Keratinocyte (primary cell): ENCODE data around the gene TBC1D20. TPM values are rescaled to one million over a fixed set of nuclear protein-coding genes. Genes with fewer than 3 reads are reported as not detected.
"Not testable (repeated sequence)": the region's sequence is repeated elsewhere in the genome, so short reads cannot be mapped to it uniquely, and the experiment has no call there.

Source experiments
- DNase-seq: peaks from one replicate; pipeline ENCODE4 v3.0.0-alpha.2; 2011; ENCODE audit warnings: low read depth, missing footprints, low spot score
- FAIRE-seq: peaks from 2 replicates; lab custom pipeline; 2011; peaks lifted over from hg19 to GRCh38; lab: Jason Lieb, UNC
- H2AFZ ChIP-seq: 2 replicates; pipeline ENCODE4 v1.6.0; 2012; ENCODE audit warnings: low read length, control low read depth, inconsistent platforms; ENCODE audit not compliant: control insufficient read depth
- H3K27ac ChIP-seq: 2 replicates; pipeline ENCODE4 v1.5.1; 2011; ENCODE audit warnings: low read length; ENCODE audit not compliant: control insufficient read depth, insufficient read depth
- H3K27me3 ChIP-seq: 3 replicates; pipeline ENCODE4 v1.6.0; 2011; ENCODE audit warnings: low read length; ENCODE audit not compliant: control insufficient read depth, insufficient read depth; ENCODE audit errors: extremely low read depth
- H3K36me3 ChIP-seq, 2 experiments: 2 replicates in 1 of 2; 3 replicates in 1 of 2; pipeline ENCODE4 v1.5.1; 2011; ENCODE audit warnings: low read length in 2 of 2, mild to moderate bottlenecking in 1 of 2; ENCODE audit not compliant: control insufficient read depth in 2 of 2, insufficient read depth in 2 of 2; ENCODE audit errors: extremely low read depth in 1 of 2
- H3K4me1 ChIP-seq: 3 replicates; pipeline ENCODE4 v1.5.1; 2011; ENCODE audit warnings: low read length; ENCODE audit not compliant: control insufficient read depth, insufficient read depth; ENCODE audit errors: extremely low read depth
- H3K4me2 ChIP-seq: 3 replicates; pipeline ENCODE4 v1.6.0; 2011; ENCODE audit warnings: low read depth, low read length; ENCODE audit not compliant: control insufficient read depth, insufficient read depth; ENCODE audit errors: extremely low read depth
- H3K4me3 ChIP-seq, 3 experiments: fragments of 200-600 bp in 1 of 3; sonication (generic) in 1 of 3; 2 replicates in 2 of 3; 3 replicates in 1 of 3; pipeline ENCODE4 v1.5.1; 2011 to 2016; ENCODE audit warnings: low read length in 3 of 3, mild to moderate bottlenecking in 3 of 3, control low read depth in 2 of 3, inconsistent platforms in 1 of 3, low read depth in 1 of 3, mixed read lengths in 1 of 3, mixed run types in 1 of 3, moderate library complexity in 1 of 3; ENCODE audit not compliant: control insufficient read depth in 2 of 3, insufficient read depth in 2 of 3; ENCODE audit errors: extremely low read depth in 1 of 3
- H3K79me2 ChIP-seq: 2 replicates; pipeline ENCODE4 v1.6.0; 2012; ENCODE audit warnings: low read length; ENCODE audit not compliant: control insufficient read depth, insufficient read depth
- H3K9ac ChIP-seq: 3 replicates; pipeline ENCODE4 v1.6.0; 2011; ENCODE audit warnings: low read length; ENCODE audit not compliant: control insufficient read depth, insufficient read depth; ENCODE audit errors: extremely low read depth
- H3K9me1 ChIP-seq: 3 replicates; pipeline ENCODE4 v1.6.0; 2011; ENCODE audit warnings: low read length; ENCODE audit not compliant: control insufficient read depth, insufficient read depth; ENCODE audit errors: extremely low read depth
- H3K9me3 ChIP-seq: 2 replicates; pipeline ENCODE4 v1.5.1; 2012; ENCODE audit warnings: low read depth, low read length; ENCODE audit not compliant: control insufficient read depth
- H4K20me1 ChIP-seq: 3 replicates; pipeline ENCODE4 v1.6.0; 2011; ENCODE audit warnings: low read length; ENCODE audit not compliant: control insufficient read depth, insufficient read depth; ENCODE audit errors: extremely low read depth
- EZH2 ChIP-seq: IDR thresholded peaks from one replicate; pipeline ENCODE4 v1.6.1; 2012; ENCODE audit warnings: inconsistent platforms, mild to moderate bottlenecking, low read length, moderate library complexity
- dilution Hi-C: fragments of 300-500 bp; cut with MboI; formaldehyde crosslinking; loops from one replicate; pipeline ENCODE4 v1.7.0; 2020; ENCODE audit warnings: low sequenced_read_pairs; ENCODE audit not compliant: extremely low pct_ligation_motif_present
- polyA plus RNA-seq, 5 experiments: library from polyadenylated mRNA; depleted of rRNA in 3 of 5; stranded (reverse) in 3 of 5; stranded (forward) in 1 of 5; unstranded in 1 of 5; fragments of >200 nt; gene quantifications; 1 replicate in 1 of 5; 2 replicates in 3 of 5; 3 replicates in 1 of 5; pipeline versions ENCODE4 v1.2.1 to v1.2.3, GENCODE V29; 2011 to 2012; ENCODE audit warnings: missing spikeins in 2 of 5, low read depth in 1 of 5, low replicate concordance in 1 of 5
- small RNA-seq, 3 experiments: library from RNA; depleted of rRNA; stranded (forward); fragments of <200 nt; gene quantifications; one replicate each; pipeline ENCODE3, GENCODE V24; 2012; ENCODE audit warnings: low read depth in 3 of 3, low replicate concordance in 1 of 3; ENCODE audit not compliant: insufficient read length in 3 of 3
- TF ChIP-seq, protein P1 (sequence below), 3 experiments: IDR thresholded peaks in 1 of 3; conservative IDR thresholded peaks in 1 of 3; optimal IDR thresholded peaks in 1 of 3; 2 replicates in 2 of 3; 3 replicates in 1 of 3; pipeline versions ENCODE3 to v1.5.1; 2011; ENCODE audit warnings: low read length in 3 of 3, mild to moderate bottlenecking in 3 of 3, moderate library complexity in 2 of 3, control low read depth in 1 of 3, inconsistent platforms in 1 of 3; ENCODE audit not compliant: insufficient read depth in 2 of 3; ENCODE audit errors: extremely low read depth in 1 of 3

Gene TBC1D20
- polyA plus RNA-seq, 1 donor (not counting 4 experiments of a cell fraction or from before 2014, with no cell fraction given): 24.5 TPM

DNA sequence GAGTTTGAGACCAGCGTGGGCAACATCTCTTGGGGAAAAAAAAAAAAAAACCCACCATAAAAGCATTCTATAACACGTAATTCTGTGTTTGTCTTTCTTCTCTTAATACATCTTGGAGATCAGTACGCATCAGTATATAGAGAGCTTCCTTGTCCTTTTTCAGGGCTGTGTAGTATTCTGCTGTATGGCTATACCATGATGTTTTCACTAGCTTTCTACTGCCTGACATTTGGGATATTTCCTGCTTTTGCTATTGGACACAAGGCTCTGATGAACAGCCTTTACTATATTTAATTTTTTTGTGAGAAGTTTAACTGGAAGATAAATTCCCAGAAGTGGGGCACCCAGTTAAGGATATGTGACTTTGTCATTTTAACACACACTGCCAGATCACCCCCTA lies 74.8 kb downstream of the TBC1D20 start:
- no peaks in the 10 kb centered on the region for H3K9me1 ChIP-seq
- FAIRE-seq (no peak), DNase-seq (no peak)
- peaks cover 41 to 69% of the 10 kb centered on the region in 2 experiments for H3K36me3 ChIP-seq
- H3K27me3 ChIP-seq: no peaks in the 10 kb centered on the region
- H3K4me1 ChIP-seq: peaks cover 12% of the 10 kb centered on the region
- peaks cover 55% of the 10 kb centered on the region for H3K79me2 ChIP-seq
- no peak overlapping the region for H3K4me2 ChIP-seq
- peaks cover 18% of the 10 kb centered on the region for H4K20me1 ChIP-seq
- no peak overlapping the region for H3K9ac ChIP-seq
- H3K27ac ChIP-seq: no peak overlapping the region
- H3K4me3 ChIP-seq: no peak overlapping the region
- no peak overlapping the region for H2AFZ ChIP-seq
- H3K9me3 ChIP-seq: no peaks in the 10 kb centered on the region
- dilution Hi-C loops: no loop called here
- TF ChIP-seq, protein P1, sequence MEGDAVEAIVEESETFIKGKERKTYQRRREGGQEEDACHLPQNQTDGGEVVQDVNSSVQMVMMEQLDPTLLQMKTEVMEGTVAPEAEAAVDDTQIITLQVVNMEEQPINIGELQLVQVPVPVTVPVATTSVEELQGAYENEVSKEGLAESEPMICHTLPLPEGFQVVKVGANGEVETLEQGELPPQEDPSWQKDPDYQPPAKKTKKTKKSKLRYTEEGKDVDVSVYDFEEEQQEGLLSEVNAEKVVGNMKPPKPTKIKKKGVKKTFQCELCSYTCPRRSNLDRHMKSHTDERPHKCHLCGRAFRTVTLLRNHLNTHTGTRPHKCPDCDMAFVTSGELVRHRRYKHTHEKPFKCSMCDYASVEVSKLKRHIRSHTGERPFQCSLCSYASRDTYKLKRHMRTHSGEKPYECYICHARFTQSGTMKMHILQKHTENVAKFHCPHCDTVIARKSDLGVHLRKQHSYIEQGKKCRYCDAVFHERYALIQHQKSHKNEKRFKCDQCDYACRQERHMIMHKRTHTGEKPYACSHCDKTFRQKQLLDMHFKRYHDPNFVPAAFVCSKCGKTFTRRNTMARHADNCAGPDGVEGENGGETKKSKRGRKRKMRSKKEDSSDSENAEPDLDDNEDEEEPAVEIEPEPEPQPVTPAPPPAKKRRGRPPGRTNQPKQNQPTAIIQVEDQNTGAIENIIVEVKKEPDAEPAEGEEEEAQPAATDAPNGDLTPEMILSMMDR (optimal IDR thresholded peaks at IDR 0.05 in 1 of 3, IDR thresholded peaks at IDR 0.05 in 1 of 3, conservative IDR thresholded peaks at IDR 0.05 in 1 of 3; ENCODE audit: extremely low read depth in 1 of 3, insufficient read depth in 2 of 3, low read length in 3 of 3): no peak
- no peak for TF ChIP-seq EZH2

DNA sequence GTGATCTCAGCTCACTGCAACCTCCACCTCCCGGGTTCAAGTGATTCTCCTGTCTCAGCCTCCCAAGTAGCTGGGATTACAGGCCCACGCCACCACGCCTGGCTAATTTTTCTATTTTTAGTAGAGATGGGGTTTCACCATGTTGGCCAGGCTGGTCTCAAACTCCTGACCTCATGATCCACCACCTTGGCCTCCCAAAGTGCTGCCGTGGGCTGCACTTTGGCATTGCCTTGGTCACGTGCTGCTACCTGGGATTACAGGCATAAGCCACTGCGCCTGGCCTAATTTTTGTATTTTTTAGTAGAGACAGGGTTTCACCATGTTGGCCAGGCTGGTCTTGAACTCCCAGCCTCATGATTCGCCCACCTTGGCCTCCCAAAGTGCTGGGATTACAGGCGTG lies 75.7 kb downstream of the TBC1D20 start:
- Histone ChIP-seq H3K36me3 (peaks cover 41 to 72% of the 10 kb centered on the region in 2 experiments), H4K20me1 (peaks cover 22% of the 10 kb centered on the region), H3K4me1 (peaks cover 16% of the 10 kb centered on the region), H3K79me2 (peaks cover 62% of the 10 kb centered on the region)
- H3K9me1 ChIP-seq, H3K9me3 ChIP-seq, H3K4me3 ChIP-seq, H3K9ac ChIP-seq, dilution Hi-C loops, H3K27me3 ChIP-seq, H3K4me2 ChIP-seq, DNase-seq, FAIRE-seq, H2AFZ ChIP-seq, H3K27ac ChIP-seq: not testable (repeated sequence)

Small RNA genes within 50 kb of the gene (small RNA-seq; reads per million reads assigned to genes)
- 0 reads per million in 3 experiments for gene RF00019

Other genes starting within 250 kb of the TBC1D20 start
- gene DEFB129, start 235.3 kb downstream of the TBC1D20 start, polyA plus RNA-seq: not detected in 3 replicates
- not detected in 3 replicates for gene DEFB132, start 204.8 kb downstream of the TBC1D20 start, polyA plus RNA-seq
- gene C20orf96, start 171.8 kb downstream of the TBC1D20 start, polyA plus RNA-seq: 3.5 to 4.7 TPM (median 3.6 TPM) in 3 replicates
- gene ZCCHC3, start 165.0 kb downstream of the TBC1D20 start, polyA plus RNA-seq: 4.9 to 6.8 TPM (median 5.7 TPM) in 3 replicates
- gene SOX12, start 137.0 kb downstream of the TBC1D20 start, polyA plus RNA-seq: 1.4 to 3.5 TPM (median 1.9 TPM) in 3 replicates
- 10.4 to 29.0 TPM (median 14.0 TPM) in 3 replicates for gene NRSN2, start 115.4 kb downstream of the TBC1D20 start, polyA plus RNA-seq
- gene TRIB3, start 81.8 kb downstream of the TBC1D20 start, polyA plus RNA-seq: 52.6 to 68.4 TPM (median 57.6 TPM) in 3 replicates
- gene RBCK1, start 54.2 kb downstream of the TBC1D20 start, polyA plus RNA-seq: 83.3 to 136 TPM (median 129 TPM) in 3 replicates
- 79.7 to 122 TPM (median 115 TPM) in 3 replicates for gene CSNK2A1, start 81.3 kb upstream of the TBC1D20 start, polyA plus RNA-seq
- gene TCF15, start 147.8 kb upstream of the TBC1D20 start, polyA plus RNA-seq: not detected in 3 replicates
- gene SRXN1, start 190.7 kb upstream of the TBC1D20 start, polyA plus RNA-seq: 49.9 to 55.3 TPM (median 51.7 TPM) in 3 replicates
- not detected in 3 replicates for gene SCRT2, start 213.3 kb upstream of the TBC1D20 start, polyA plus RNA-seq